NCI-H1048 (cell line): ENCODE results near the gene FAM219A.
A peak's percentile ranks its signal among the peaks of the same experiment; 100 is the strongest.

Experiments used
- DNase-seq: peaks from one replicate; lab custom pipeline; 2025; lab: John Stamatoyannopoulos, UW

FAM219A gene

DNA sequence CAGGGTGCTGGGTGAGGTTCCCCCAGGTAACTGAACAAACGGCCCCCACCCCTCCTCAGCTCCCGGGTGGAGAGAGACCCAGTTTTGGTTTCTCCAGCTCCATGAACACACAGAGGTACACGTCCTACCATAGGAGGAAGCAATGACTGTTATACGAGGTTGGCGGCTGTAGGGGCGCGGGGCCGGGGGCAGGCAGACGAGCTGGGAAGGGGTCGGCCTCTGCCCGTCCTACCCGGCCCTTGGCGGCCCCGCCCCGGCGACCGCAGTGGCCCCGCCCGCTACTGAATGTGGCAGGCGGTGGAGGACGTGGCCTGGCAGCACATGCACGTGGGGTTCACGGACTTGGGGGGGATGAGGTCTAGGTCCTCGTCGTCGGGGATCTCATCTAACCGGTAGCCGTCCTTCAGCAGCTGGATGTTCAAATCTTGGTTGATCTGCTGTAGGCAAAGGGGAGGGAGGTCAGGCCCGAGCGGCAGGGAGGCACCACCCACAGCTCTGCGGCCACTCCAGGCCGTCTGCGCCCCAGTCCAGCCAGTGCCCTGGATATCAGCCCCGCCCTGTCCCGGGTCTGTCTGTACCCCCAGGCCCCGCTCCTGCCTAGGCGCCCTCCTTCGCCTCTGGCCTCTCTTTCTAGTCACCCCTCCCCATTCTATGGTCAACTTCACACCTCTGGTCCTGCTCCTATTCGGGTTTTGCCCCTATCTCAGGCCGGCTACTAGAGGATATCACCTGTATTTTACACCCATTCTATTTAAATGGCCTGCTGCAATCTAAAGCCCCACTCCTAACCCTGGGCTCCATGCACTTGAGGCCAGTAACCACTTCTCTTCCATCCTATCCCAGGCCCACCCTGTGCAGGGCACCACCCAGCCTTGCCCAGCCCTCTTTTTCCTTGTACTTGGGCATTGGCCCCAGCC, 57.4 kb downstream of the FAM219A start:
- no peak for DNase-seq

GRCh38 chr9:34400275-34400674, 58.1 kb downstream of the FAM219A start:
- no peak for DNase-seq

- no peak for DNase-seq
Measured at GRCh38 chr9:34399729-34400128, 58.6 kb downstream of the FAM219A start.

DNA sequence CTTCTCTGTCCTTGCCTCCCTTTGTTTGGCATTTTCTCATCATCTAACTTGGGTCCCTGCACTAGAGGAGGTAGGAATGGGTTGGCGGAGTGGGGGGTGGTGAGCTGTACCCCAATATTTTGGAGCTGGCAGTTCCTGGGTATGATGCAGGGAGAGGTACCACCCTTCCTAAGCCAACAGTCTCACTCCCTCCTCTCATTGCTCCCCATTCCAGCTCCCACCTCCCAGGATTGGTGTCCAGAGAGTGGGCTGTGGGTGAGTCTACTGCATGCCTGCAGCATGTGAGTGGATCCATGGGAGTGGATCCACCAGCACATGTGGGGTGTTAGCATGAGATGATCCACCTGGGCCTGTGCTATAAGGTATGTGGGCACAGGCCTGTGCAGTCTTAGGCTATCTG, 59.5 kb downstream of the FAM219A start:
- DNase-seq = no peak

DNA sequence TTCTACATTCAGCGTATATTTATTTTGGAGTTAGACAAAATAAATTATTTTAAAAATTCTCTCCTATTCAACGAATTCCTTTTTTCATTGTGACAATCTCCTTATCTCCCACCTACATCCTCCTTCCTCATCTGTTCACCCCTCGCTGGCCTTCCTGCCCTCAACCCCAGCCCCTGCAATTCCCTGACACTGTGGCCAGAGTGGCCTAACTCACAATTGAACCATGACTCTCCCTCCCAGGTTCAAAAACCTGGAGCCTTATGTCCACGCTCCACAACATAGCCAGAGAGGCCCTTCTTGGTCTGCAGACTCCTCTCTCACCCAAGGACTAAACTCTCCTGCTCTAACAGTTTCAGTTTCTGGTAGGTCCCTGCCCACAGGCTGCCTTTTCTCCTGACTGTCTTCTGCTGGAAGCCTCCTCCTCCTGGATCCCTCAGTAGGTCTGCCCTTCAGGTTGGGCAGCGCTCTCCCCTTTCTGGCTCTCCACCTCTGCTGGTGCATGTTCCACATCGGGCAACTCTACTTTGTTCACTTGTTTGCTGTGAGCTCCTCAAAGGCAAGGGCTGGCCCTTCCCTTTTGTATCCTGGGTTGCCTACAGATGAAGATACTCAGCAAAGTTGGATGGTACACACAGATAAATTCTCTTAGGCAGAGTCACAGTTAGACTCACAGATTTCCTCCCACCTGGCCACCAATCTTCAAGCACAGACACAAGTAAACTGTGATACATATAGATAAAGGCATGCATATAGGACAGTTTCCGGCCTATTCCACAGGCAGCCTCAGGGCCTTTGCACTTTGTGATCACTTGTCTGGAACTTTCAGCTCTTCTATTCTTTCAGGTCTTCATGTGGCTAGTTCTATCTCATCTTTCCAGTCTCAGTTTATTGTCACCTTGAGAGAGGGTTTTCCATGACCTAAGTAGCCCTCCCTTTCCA, 61.8 kb downstream of the FAM219A start:
- no peak for DNase-seq

- no peak for DNase-seq
Measured at GRCh38 chr9:34392511-34392910, 65.9 kb downstream of the FAM219A start.

DNA sequence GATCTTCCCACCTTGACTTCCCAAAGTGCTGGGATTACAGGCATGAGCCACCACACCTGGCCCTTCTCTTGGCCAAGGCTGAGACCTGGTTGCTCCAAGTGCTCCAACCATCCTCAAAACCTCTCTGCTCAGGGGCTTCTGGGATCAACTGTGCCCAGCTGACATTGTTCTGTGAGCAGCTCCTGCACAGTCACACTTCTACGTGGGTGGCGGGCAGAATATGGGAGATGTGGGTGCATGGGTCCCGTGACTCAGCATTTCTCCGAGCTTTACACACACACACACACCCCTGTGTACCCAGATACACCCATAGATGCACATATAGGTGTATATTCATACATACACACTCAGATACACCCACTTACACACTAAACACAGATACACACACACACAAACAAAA, 71.1 kb downstream of the FAM219A start:
- DNase-seq = no peak

GRCh38 chr9:34386656-34387055, 71.7 kb downstream of the FAM219A start:
- no peak for DNase-seq

DNA sequence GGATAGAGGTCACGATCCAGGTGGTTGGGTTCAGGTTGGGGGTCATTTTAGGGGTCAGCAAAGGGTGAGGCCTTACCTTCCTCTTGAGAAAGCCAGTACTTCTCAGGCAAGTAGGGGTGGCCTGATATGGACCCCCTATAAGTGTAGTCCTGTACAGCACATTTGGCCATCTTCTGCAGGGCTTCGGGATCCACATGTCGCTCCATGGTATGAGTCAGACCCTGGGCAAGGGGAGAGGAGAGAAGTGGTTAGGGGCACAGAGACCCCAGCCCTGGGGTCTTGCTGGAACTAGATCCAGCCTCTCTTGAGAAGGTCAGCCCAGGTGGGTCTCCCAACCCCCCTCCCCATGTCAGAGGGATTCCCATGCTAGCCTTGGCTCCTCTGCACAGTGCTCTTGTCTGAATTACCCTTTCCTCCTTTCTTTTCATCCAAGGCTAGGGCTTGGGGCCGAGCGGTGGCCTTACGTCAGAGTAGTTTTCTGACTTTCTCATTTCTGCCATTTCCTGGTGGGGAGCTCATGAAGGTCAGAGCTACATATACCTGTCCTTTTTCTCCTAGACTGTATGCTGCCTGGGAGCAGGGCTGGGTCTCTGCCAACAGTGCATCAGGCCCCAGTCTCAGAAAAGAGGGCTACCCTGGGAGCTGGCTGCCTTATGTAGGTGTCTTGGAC, 72.7 kb downstream of the FAM219A start:
- DNase-seq = no peak

GRCh38 chr9:34384368-34385165, 73.8 kb downstream of the FAM219A start:
- DNase-seq = no peak

GRCh38 chr9:34383904-34384303, 74.5 kb downstream of the FAM219A start:
- no peak for DNase-seq

DNA sequence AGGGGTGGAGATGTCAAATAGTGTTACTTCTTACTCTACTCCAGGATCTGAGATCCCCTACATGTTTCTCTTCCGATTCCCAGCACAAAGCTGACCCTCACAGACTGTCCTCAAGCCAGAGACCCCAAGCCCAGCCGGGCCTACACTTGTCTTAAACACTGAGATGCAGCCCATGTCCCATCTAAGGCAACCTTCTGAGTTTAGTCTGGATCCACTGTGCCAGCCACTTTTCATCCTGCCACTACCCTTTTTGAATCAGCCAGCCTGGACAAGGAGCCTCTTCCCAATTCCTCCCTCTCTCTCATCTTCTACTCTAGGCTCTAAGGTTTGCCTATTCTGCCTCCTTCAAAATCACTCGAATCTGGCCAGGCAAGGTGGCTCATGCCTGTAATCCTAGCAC, 75.5 kb downstream of the FAM219A start:
- DNase-seq = no peak

DNA sequence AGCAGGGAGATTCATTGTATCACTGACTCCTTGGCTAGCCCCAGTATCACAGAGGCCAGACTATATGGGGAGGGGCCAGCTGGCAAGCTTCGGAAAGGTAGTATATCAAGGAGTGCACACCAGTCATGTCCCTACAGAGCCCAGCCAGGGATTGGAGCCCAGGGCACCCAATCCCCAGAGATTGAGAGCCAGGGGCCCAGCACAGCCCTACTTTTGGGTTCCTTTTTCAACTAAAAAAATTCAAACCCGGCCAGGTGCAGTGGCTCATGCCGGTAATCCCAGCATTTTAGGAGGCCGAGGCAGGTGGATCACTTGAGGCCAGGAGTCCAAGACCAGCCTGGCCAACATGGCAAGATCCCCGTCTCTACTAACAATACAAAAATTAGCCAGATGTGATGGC, 76.3 kb downstream of the FAM219A start:
- DNase-seq = no peak

GRCh38 chr9:34381323-34381722, 77.0 kb downstream of the FAM219A start:
- no peak for DNase-seq

GRCh38 chr9:34380511-34381315, 77.7 kb downstream of the FAM219A start:
- DNase-seq = peak; percentile 34

- DNase-seq = no peak
Measured at GRCh38 chr9:34380034-34380510, 78.3 kb downstream of the FAM219A start.

- peak; percentile 56 for DNase-seq
Measured at GRCh38 chr9:34379334-34380033, 78.9 kb downstream of the FAM219A start.

DNA sequence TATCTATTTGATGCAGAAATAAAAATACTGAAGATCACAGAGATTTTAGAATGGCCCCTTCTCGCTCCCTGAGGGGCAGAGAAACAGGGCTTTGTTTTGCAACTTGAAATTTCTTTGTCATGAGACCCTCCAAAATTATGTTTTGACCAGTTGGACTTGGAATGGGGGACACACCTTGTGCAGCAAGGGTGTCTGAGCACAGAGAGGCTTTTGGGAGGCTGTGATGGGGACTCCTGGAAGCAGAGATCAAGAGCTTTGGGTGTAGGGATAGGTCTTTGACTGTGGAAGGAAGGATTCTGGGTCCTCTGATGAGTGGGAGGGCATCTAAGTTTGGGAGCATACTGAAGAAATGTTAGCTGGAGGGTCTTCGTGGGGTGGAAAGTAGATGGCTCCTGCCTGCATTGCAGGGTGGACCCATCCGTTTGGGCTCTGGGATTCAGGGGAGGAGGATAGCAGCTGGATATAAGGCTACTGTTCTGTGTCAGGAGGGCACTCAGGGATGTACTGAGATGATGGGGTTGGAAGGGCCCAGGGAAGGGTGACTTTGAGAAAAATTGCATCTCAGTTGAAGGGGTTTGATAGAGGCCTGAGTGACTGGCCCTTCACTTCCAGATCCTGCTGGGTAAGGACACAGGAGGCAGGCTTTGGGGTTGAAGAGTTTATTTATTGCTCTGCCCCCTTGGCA, 79.9 kb downstream of the FAM219A start:
- DNase-seq = no peak

GRCh38 chr9:34377404-34377746, 81.0 kb downstream of the FAM219A start:
- no peak for DNase-seq
